Measurements from ENCODE around the gene RUNX1. TPM values are rescaled to one million over a fixed set of nuclear protein-coding genes. Genes with fewer than 3 reads are reported as not detected.

The RUNX1 gene
- total RNA-seq, 1 donor: 40.9 TPM

DNA sequence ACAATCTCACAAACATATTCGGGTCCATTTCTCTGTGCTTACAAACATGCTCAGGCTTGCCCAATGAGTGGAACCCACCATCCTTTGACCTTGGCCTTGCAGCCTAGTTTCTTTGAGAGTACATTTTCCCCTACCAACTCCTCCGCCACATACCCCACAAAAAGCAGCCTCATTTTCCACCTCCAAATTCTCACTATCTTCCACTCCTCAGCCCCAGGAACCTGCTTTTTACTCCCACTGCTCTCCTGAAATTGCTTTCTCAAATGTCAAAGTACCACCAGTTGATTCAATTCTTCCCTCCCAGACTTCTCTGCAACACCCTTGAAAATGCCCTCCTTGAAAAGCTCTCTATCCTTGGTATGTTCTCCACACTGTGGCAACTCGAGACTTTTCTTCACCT, 103.8 kb downstream of the RUNX1 start:
- Histone ChIP-seq H3K27me3 (ENCODE audit: insufficient read depth, low read length) (no peaks in the 10 kb centered on the region), H2AFZ (ENCODE audit: low read length) (no peak overlapping the region), H3K79me2 (ENCODE audit: insufficient read depth, low read length) (peaks cover 6% of the 10 kb centered on the region), H4K20me1 (ENCODE audit: insufficient read depth, low read length) (peaks cover 2% of the 10 kb centered on the region), H3K36me3 (ENCODE audit: insufficient read depth, low read length) (no peaks in the 10 kb centered on the region), H3K9me3 (ENCODE audit: low read depth, low read length) (no peaks in the 10 kb centered on the region), H3K27ac (ENCODE audit: low read depth, low read length) (no peak overlapping the region), H3K4me1 (ENCODE audit: insufficient read depth, low read length) (no peaks in the 10 kb centered on the region), H3K4me3 (ENCODE audit: insufficient read depth, low read length) (no peak overlapping the region), H3K4me2 (ENCODE audit: insufficient read depth, low read length) (no peak overlapping the region)
- DNase-seq (ENCODE audit: insufficient read length, low spot score, missing footprints): no peak
- TF ChIP-seq, protein P1, sequence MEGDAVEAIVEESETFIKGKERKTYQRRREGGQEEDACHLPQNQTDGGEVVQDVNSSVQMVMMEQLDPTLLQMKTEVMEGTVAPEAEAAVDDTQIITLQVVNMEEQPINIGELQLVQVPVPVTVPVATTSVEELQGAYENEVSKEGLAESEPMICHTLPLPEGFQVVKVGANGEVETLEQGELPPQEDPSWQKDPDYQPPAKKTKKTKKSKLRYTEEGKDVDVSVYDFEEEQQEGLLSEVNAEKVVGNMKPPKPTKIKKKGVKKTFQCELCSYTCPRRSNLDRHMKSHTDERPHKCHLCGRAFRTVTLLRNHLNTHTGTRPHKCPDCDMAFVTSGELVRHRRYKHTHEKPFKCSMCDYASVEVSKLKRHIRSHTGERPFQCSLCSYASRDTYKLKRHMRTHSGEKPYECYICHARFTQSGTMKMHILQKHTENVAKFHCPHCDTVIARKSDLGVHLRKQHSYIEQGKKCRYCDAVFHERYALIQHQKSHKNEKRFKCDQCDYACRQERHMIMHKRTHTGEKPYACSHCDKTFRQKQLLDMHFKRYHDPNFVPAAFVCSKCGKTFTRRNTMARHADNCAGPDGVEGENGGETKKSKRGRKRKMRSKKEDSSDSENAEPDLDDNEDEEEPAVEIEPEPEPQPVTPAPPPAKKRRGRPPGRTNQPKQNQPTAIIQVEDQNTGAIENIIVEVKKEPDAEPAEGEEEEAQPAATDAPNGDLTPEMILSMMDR (IDR thresholded peaks at IDR 0.05; ENCODE audit: extremely low read depth, low read depth, low read length): no peak

DNA sequence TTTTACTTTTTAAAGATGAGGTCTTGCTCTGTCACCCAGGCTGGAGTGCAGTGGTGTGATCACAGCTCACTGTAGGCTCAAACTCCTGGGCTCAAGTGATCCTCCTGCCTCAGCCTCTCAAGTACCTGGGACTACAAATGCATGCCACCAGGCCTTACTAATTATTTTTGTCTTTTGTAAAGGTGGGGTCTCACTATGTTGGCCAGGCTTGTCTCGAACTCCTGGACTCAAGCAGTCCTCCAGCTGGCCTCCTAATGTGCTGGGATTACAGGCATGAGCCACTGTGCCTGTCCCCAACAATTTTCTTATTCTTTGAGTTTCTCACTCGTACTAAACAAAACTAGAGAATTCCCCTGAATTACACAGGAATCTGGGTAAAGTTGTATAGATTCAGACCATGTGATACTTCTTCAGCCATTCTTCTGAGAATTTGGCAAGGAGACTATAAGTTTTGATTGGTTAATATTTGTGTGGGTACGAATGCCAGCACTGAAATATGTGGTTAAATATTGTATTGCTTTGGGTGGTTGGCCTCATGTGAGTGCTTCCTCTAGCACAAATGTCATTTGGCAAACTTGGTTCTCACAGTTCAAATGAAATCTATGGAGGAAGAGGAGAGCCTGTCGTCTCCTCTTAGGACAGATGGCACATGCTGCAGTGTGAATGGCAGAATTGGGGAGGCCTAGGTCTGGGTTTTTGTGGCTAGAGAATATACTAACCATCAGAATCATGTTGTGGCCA, 104.9 kb downstream of the RUNX1 start:
- TF ChIP-seq, protein P1 (IDR thresholded peaks at IDR 0.05; ENCODE audit: extremely low read depth, low read depth, low read length): no peak
- Histone ChIP-seq H4K20me1 (ENCODE audit: insufficient read depth, low read length) (no peaks in the 10 kb centered on the region), H3K4me3 (ENCODE audit: insufficient read depth, low read length) (no peak overlapping the region), H3K27me3 (ENCODE audit: insufficient read depth, low read length) (no peaks in the 10 kb centered on the region), H3K27ac (ENCODE audit: low read depth, low read length) (no peak overlapping the region), H3K79me2 (ENCODE audit: insufficient read depth, low read length) (peaks cover 3% of the 10 kb centered on the region), H2AFZ (ENCODE audit: low read length) (no peak overlapping the region), H3K4me1 (ENCODE audit: insufficient read depth, low read length) (peaks cover 6% of the 10 kb centered on the region), H3K36me3 (ENCODE audit: insufficient read depth, low read length) (no peaks in the 10 kb centered on the region), H3K4me2 (ENCODE audit: insufficient read depth, low read length) (no peak overlapping the region), H3K9me3 (ENCODE audit: low read depth, low read length) (no peaks in the 10 kb centered on the region)
- no peak for DNase-seq (ENCODE audit: insufficient read length, low spot score, missing footprints)

DNA sequence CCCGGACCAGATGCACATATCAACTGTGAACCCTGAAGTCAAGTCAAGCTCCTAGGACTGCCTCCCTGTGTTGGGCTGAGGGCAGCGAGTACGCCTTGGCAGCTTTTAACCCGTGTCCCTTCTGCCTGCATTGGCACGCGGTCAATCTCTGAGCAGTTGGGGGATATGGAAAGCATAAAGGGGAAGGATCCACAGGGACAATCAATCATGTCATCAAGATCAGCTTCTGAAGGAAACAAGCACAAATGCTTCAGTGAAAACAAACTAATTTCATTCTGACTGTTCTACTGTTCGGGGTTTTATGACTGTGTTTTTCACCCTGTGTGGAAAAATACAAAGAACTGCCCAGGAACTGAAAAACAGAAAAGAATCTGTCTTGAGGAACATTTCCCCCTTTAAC, 106.2 kb downstream of the RUNX1 start:
- H3K27ac ChIP-seq (ENCODE audit: low read depth, low read length): no peak overlapping the region
- H3K9me3 ChIP-seq (ENCODE audit: low read depth, low read length): no peaks in the 10 kb centered on the region
- no peaks in the 10 kb centered on the region for H3K36me3 ChIP-seq (ENCODE audit: insufficient read depth, low read length)
- H3K4me2 ChIP-seq (ENCODE audit: insufficient read depth, low read length): no peak overlapping the region
- TF ChIP-seq, protein P1 (IDR thresholded peaks at IDR 0.05; ENCODE audit: extremely low read depth, low read depth, low read length): no peak
- DNase-seq (ENCODE audit: insufficient read length, low spot score, missing footprints): no peak
- H3K27me3 ChIP-seq (ENCODE audit: insufficient read depth, low read length): no peaks in the 10 kb centered on the region
- no peak overlapping the region for H2AFZ ChIP-seq (ENCODE audit: low read length)
- H3K79me2 ChIP-seq (ENCODE audit: insufficient read depth, low read length): peaks cover 3% of the 10 kb centered on the region
- H4K20me1 ChIP-seq (ENCODE audit: insufficient read depth, low read length): no peaks in the 10 kb centered on the region
- no peak overlapping the region for H3K4me3 ChIP-seq (ENCODE audit: insufficient read depth, low read length)
- peaks cover 19% of the 10 kb centered on the region for H3K4me1 ChIP-seq (ENCODE audit: insufficient read depth, low read length)

DNA sequence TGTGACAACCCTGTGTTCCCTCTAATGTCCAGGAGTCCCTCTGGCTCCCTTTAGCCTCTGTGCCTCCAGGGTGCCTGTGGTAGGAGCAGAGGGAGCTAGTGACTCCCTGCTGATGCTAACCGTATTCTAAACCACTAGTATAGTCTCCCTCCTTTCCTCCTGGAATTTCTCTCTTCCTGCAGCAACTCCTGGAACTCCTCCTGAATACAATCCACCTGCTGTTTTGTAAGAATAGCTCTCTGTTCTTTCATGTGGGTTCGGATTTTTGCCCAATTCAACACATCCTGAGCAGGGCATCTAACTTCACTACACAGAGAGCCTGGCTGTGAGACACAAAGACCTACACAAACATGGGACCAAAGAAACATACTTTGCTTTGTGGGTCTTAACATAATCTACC, 107.9 kb downstream of the RUNX1 start:
- Histone ChIP-seq H3K79me2 (ENCODE audit: insufficient read depth, low read length) (peaks cover 3% of the 10 kb centered on the region), H3K4me2 (ENCODE audit: insufficient read depth, low read length) (no peak overlapping the region), H2AFZ (ENCODE audit: low read length) (no peak overlapping the region), H3K9me3 (ENCODE audit: low read depth, low read length) (no peaks in the 10 kb centered on the region), H3K4me1 (ENCODE audit: insufficient read depth, low read length) (peaks cover 35% of the 10 kb centered on the region), H3K27me3 (ENCODE audit: insufficient read depth, low read length) (no peaks in the 10 kb centered on the region), H4K20me1 (ENCODE audit: insufficient read depth, low read length) (no peaks in the 10 kb centered on the region), H3K4me3 (ENCODE audit: insufficient read depth, low read length) (no peak overlapping the region), H3K36me3 (ENCODE audit: insufficient read depth, low read length) (no peaks in the 10 kb centered on the region), H3K27ac (ENCODE audit: low read depth, low read length) (no peak overlapping the region)
- TF ChIP-seq, protein P1 (IDR thresholded peaks at IDR 0.05; ENCODE audit: extremely low read depth, low read depth, low read length): no peak
- no peak for DNase-seq (ENCODE audit: insufficient read length, low spot score, missing footprints)

Data from osteoblast (primary cell).